Measurements from ENCODE around the gene GPR137B.

The GPR137B gene

GRCh38 chr1:236114076-236114747 lies 28.1 kb upstream of the GPR137B start:
- DNase-seq (ENCODE audit: low spot score) = no peak

GRCh38 chr1:236117710-236118109 lies 24.6 kb upstream of the GPR137B start:
- no peak for DNase-seq (ENCODE audit: low spot score)

GRCh38 chr1:236119943-236120484 lies 22.3 kb upstream of the GPR137B start:
- no peak for DNase-seq (ENCODE audit: low spot score)

- no peak for DNase-seq (ENCODE audit: low spot score)
These were observed 21.6 kb upstream of the GPR137B start for GRCh38 chr1:236120721-236121153.

GRCh38 chr1:236122176-236122575 lies 20.2 kb upstream of the GPR137B start:
- no peak for DNase-seq (ENCODE audit: low spot score)

GRCh38 chr1:236123563-236123962 lies 18.8 kb upstream of the GPR137B start:
- DNase-seq (ENCODE audit: low spot score) = no peak

GRCh38 chr1:236124965-236125364 lies 17.4 kb upstream of the GPR137B start:
- no peak for DNase-seq (ENCODE audit: low spot score)

- no peak for DNase-seq (ENCODE audit: low spot score)
These were observed 15.3 kb upstream of the GPR137B start for GRCh38 chr1:236127045-236127444.

GRCh38 chr1:236128646-236129178 lies 13.6 kb upstream of the GPR137B start:
- no peak for DNase-seq (ENCODE audit: low spot score)

- no peak for DNase-seq (ENCODE audit: low spot score)
These were observed 13.0 kb upstream of the GPR137B start for GRCh38 chr1:236129306-236129705.

- DNase-seq (ENCODE audit: low spot score) = no peak
These were observed 12.0 kb upstream of the GPR137B start for GRCh38 chr1:236130372-236130771.

GRCh38 chr1:236131916-236132315 lies 10.4 kb upstream of the GPR137B start:
- DNase-seq (ENCODE audit: low spot score) = no peak

GRCh38 chr1:236132420-236133046 lies 9.8 kb upstream of the GPR137B start:
- DNase-seq (ENCODE audit: low spot score) = no peak

GRCh38 chr1:236133339-236133738 lies 9.0 kb upstream of the GPR137B start:
- DNase-seq (ENCODE audit: low spot score) = no peak

- DNase-seq (ENCODE audit: low spot score) = no peak
These were observed 8.5 kb upstream of the GPR137B start for GRCh38 chr1:236133802-236134201.

GRCh38 chr1:236137285-236137852 lies 5.0 kb upstream of the GPR137B start:
- no peak for DNase-seq (ENCODE audit: low spot score)

GRCh38 chr1:236139495-236139894 lies 2.8 kb upstream of the GPR137B start:
- no peak for DNase-seq (ENCODE audit: low spot score)

GRCh38 chr1:236140705-236141446 lies 1.5 kb upstream of the GPR137B start:
- DNase-seq (ENCODE audit: low spot score) = no peak

- DNase-seq (ENCODE audit: low spot score) = no peak
These were observed 689 bp upstream of the GPR137B start for GRCh38 chr1:236141447-236142252.

GRCh38 chr1:236143104-236143948 lies 987 bp downstream of the GPR137B start:
- no peak for DNase-seq (ENCODE audit: low spot score)
